GM12892 (cell line): ENCODE measurements around the gene LAG3.

Source experiments
- DNase-seq: peaks from one replicate; pipeline ENCODE4 v3.0.0; 2011; ENCODE audit not compliant: insufficient read length
- FAIRE-seq: peaks from 2 replicates; lab custom pipeline; 2011; peaks lifted over from hg19 to GRCh38; lab: Jason Lieb, UNC
- POLR2A ChIP-seq: IDR thresholded peaks from 2 replicates; pipeline ENCODE4 v1.6.1; 2011; ENCODE audit warnings: low read depth, low read length, control low read depth
- POLR2AphosphoS5 ChIP-seq: IDR thresholded peaks from 2 replicates; pipeline ENCODE4 v1.6.1; 2011; ENCODE audit warnings: low read depth, low read length, control low read depth
- TAF1 ChIP-seq: IDR thresholded peaks from 2 replicates; pipeline ENCODE4 v1.6.1; 2011; ENCODE audit warnings: low read depth, mild to moderate bottlenecking, control low read depth, low read length, borderline replicate concordance

Gene LAG3

GRCh38 chr12:6821591-6822425 is 49.5 kb downstream of the LAG3 start, which contains the start of gene GPR162:
TSS of gene GPR162 (plus strand) at chr12:6821821. CDS start at chr12:6823899, 2,078 bp downstream.
- FAIRE-seq (no peak), DNase-seq (peak; percentile 10)
- TF ChIP-seq POLR2A (no peak), TAF1 (no peak), POLR2AphosphoS5 (no peak)

GRCh38 chr12:6822426-6823135 is 50.3 kb downstream of the LAG3 start:
- no peak for TF ChIP-seq POLR2AphosphoS5
- DNase-seq (no peak), FAIRE-seq (no peak)

DNA sequence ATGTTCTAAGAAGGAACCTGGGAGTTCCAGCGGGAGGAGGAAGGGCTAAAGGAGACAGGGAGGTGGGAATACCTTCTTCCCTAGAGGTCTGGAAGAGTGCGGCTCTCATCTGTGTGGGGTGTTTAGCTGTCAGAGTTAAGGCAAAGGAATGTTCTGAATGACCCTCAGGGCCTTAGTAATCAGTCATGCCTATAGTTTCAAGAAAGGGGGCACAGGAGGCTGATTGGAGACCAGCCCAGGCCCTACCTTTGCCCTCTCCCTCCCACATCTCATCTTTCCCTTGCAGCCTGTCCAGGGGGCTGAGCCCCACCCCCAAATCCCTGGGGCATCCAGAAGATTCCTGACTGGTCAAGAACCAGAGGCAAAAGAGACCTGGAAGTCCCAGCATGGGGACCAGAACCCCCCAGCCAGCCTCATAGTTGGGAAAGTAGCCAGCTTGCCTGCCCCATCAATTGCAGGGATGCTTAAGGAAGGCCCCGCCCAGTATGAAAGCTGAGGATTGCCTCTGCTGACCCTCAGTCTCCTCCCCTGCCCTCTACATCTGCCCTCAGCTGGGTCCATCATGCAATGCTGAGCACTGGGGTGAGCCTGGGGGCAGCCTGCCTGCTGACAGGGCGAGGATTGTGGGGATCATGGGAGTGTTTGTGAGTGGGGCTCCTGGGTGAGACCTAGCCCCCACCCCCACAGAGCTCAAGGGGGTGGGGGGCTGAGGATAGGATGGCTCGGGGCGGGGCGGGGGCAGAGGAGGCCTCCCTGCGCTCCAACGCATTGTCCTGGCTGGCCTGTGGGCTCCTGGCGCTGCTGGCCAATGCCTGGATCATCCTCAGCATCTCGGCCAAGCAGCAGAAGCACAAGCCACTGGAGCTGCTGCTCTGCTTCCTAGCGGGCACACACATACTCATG is 51.1 kb downstream of the LAG3 start:
- FAIRE-seq (no peak), DNase-seq (peak; percentile 11)
- TF ChIP-seq POLR2AphosphoS5 (no peak), TAF1 (no peak), POLR2A (no peak)

GRCh38 chr12:6824085-6824775 is 51.9 kb downstream of the LAG3 start:
- FAIRE-seq: no peak
- TF ChIP-seq POLR2A: no peak
- TF ChIP-seq POLR2AphosphoS5: no peak
- TF ChIP-seq TAF1: no peak
- no peak for DNase-seq

DNA sequence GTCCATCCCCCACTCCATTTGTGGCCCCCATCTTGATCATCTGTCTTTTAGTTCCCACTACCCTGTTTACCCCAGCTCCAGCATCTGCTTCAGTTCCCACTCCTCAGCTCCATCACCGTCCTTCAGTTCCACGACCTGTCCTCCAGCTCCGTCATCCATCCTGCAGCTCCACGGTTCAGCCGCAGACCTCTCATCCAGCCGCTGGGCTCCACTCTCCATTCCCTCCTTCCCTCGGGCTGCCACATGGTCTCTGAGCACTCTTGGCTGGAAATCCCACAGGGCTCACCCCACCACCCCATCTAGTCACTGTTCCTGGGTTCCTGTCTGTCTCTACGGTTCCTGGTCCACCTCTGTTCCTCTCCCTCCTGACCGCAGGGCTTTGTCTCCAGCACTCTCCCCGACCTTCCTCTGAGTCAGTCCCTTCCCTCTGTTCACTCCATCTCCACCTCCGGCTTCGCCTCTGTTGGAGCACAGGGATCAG is 52.6 kb downstream of the LAG3 start:
- FAIRE-seq: no peak
- TF ChIP-seq POLR2A (no peak), POLR2AphosphoS5 (no peak), TAF1 (no peak)
- DNase-seq: no peak

DNA sequence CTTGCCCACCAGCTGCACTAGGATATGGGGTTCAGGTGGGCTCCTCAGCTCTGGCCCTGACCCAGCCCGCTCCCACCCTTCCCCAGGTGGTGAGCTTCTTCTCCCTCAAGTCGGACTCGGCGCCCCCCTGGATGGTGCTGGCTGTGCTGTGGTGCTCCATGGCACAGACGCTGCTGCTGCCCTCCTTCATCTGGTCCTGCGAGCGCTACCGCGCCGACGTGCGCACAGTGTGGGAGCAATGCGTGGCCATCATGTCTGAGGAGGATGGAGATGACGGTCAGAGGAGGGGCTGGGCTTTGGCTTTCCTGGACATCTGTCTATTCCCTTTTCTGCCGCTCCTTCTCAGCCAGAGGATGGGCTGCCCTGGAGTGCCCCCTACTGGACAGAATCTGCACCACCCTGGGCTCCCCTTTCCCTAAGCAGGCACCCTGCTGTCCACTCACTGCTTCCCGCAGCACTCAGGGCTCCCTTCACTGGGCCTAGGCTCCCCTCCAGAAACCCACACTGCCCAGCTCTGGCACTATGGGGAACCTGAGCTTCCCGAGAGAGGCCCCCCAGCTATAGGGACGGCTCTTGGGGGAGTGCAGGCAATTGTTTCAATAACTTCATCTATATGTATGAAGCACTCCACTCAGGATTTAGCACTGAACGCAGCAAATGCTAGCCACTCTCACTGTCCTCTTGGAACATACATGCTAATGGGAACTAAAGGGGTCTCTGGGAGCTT is 53.2 kb downstream of the LAG3 start:
- DNase-seq (peak; percentile 94), FAIRE-seq (peak; percentile 88)
- TF ChIP-seq POLR2A (no peak), POLR2AphosphoS5 (no peak), TAF1 (no peak)

DNA sequence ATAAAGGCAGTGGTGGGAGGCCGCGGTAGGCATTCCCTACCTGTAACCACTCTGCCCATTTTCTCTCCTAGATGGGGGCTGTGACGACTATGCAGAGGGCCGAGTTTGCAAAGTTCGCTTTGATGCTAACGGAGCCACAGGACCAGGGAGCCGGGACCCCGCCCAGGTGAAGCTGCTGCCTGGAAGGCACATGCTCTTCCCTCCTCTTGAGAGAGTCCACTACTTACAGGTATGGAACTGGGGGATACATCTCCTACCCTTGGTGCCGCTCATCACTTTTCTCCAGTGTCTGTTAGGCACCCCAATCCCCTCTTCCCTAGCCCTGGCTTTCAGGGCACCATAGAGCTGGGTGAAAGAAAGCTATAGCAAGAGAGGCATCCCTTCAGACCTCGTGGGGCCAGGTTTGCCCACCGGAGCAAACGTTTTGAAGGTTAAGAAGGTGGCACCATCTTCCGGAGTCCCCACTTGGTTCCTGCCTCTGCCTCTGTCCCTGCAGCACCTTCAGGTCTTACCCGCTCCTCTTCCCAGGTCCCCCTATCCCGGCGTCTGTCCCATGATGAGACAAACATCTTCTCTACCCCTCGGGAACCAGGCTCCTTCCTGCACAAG is 53.9 kb downstream of the LAG3 start:
- no peak for DNase-seq
- no peak for TF ChIP-seq POLR2A
- no peak for TF ChIP-seq TAF1
- no peak for TF ChIP-seq POLR2AphosphoS5
- FAIRE-seq: no peak

GRCh38 chr12:6826734-6827436 is 54.6 kb downstream of the LAG3 start:
- no peak for DNase-seq
- no peak for FAIRE-seq
- no peak for TF ChIP-seq POLR2A
- no peak for TF ChIP-seq POLR2AphosphoS5
- no peak for TF ChIP-seq TAF1

DNA sequence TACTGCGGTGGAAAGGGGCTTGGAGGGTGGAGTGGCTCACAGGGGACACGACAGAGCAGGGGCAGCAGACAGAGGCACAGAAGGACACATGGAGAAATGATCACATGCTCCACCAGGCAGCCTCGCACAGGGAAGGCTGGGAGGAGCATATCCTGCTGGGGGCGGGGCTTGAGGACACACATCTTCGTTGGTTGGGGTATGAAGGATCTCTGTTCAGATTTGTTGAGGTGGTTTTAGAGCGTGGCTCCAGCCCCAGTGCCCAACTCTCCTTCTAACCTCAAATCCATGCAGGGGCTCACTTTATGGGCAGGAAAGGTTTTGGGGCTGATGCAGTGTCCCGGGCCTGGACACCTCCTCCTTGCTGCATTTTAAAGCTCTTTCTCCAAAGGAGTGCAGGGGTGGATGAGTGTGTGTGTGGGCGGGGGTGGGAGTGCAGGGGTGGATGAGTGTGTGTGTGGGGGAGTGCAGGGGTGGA is 55.2 kb downstream of the LAG3 start:
- FAIRE-seq: peak; percentile 14
- TF ChIP-seq POLR2A (no peak), TAF1 (no peak), POLR2AphosphoS5 (no peak)
- no peak for DNase-seq
